ENCODE data around the gene UPK1A. TPM values are rescaled to one million over a fixed set of nuclear protein-coding genes. Genes with fewer than 3 reads are reported as not detected.

The UPK1A gene
- total and polyA plus RNA-seq, 9 of the 15 experiments (the other 6 are each of a cell fraction or from before 2014, with no cell fraction given) = 0.06 to 0.13 TPM; not detected in 7

DNA sequence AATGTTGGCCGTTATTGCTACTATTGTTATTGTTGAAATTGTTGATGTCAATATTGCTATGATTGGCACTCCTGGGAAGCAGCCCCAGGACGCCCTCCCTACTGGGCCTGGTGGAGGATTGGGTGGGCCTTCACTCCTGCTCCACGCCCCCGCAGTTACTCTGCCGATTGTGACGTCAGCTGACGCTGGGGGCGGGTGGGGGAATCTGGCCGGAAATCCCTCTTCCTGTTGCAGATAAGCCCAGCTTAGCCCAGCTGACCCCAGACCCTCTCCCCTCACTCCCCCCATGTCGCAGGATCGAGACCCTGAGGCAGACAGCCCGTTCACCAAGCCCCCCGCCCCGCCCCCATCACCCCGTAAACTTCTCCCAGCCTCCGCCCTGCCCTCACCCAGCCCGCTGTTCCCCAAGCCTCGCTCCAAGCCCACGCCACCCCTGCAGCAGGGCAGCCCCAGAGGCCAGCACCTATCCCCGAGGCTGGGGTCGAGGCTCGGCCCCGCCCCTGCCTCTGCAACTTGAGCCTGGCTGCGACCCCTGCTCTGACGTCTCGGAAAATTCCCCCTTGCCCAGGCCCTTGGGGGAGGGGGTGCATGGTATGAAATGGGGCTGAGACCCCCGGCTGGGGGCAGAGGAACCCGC lies 24.7 kb upstream of the UPK1A start, which contains the start of gene ETV2 (continued):
- TF ChIP-seq, protein P1, sequence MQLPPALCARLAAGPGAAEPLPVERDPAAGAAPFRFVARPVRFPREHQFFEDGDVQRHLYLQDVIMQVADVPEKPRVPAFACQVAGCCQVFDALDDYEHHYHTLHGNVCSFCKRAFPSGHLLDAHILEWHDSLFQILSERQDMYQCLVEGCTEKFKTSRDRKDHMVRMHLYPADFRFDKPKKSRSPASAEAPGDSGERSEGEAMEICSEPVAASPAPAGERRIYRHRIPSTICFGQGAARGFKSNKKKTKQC (CRISPR knock-in tag; IDR thresholded peaks at IDR 0.05) = no peak
- TF ChIP-seq, protein P2, sequence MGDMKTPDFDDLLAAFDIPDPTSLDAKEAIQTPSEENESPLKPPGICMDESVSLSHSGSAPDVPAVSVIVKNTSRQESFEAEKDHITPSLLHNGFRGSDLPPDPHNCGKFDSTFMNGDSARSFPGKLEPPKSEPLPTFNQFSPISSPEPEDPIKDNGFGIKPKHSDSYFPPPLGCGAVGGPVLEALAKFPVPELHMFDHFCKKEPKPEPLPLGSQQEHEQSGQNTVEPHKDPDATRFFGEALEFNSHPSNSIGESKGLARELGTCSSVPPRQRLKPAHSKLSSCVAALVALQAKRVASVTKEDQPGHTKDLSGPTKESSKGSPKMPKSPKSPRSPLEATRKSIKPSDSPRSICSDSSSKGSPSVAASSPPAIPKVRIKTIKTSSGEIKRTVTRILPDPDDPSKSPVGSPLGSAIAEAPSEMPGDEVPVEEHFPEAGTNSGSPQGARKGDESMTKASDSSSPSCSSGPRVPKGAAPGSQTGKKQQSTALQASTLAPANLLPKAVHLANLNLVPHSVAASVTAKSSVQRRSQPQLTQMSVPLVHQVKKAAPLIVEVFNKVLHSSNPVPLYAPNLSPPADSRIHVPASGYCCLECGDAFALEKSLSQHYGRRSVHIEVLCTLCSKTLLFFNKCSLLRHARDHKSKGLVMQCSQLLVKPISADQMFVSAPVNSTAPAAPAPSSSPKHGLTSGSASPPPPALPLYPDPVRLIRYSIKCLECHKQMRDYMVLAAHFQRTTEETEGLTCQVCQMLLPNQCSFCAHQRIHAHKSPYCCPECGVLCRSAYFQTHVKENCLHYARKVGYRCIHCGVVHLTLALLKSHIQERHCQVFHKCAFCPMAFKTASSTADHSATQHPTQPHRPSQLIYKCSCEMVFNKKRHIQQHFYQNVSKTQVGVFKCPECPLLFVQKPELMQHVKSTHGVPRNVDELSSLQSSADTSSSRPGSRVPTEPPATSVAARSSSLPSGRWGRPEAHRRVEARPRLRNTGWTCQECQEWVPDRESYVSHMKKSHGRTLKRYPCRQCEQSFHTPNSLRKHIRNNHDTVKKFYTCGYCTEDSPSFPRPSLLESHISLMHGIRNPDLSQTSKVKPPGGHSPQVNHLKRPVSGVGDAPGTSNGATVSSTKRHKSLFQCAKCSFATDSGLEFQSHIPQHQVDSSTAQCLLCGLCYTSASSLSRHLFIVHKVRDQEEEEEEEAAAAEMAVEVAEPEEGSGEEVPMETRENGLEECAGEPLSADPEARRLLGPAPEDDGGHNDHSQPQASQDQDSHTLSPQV (IDR thresholded peaks at IDR 0.05) = no peak; the same call in 1 of the 2 replicates
- no peak for TF ChIP-seq ZNF77 (CRISPR knock-in tag; IDR thresholded peaks at IDR 0.05)
- TF ChIP-seq ARHGAP35 (IDR thresholded peaks at IDR 0.05; ENCODE audit: partially characterized antibody) = no peak
- peak; percentile 98 for TF ChIP-seq ZBTB7A (IDR thresholded peaks at IDR 0.05; ENCODE audit: borderline replicate concordance, control insufficient read depth, low read depth, low read length)
- no peak for TF ChIP-seq SIN3A (IDR thresholded peaks at IDR 0.05; ENCODE audit: borderline replicate concordance in 2 of 2, control insufficient read depth in 1 of 2, low read depth in 2 of 2, low read length in 2 of 2)
- no peak for TF ChIP-seq ZNF699 (CRISPR knock-in tag; IDR thresholded peaks at IDR 0.05; ENCODE audit: insufficient replicate concordance)
- TF ChIP-seq, protein P3, sequence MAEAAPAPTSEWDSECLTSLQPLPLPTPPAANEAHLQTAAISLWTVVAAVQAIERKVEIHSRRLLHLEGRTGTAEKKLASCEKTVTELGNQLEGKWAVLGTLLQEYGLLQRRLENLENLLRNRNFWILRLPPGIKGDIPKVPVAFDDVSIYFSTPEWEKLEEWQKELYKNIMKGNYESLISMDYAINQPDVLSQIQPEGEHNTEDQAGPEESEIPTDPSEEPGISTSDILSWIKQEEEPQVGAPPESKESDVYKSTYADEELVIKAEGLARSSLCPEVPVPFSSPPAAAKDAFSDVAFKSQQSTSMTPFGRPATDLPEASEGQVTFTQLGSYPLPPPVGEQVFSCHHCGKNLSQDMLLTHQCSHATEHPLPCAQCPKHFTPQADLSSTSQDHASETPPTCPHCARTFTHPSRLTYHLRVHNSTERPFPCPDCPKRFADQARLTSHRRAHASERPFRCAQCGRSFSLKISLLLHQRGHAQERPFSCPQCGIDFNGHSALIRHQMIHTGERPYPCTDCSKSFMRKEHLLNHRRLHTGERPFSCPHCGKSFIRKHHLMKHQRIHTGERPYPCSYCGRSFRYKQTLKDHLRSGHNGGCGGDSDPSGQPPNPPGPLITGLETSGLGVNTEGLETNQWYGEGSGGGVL (CRISPR knock-in tag; IDR thresholded peaks at IDR 0.05) = no peak
- TF ChIP-seq RB1 (IDR thresholded peaks at IDR 0.05; ENCODE audit: low read depth) = no peak
- TF ChIP-seq, protein P4, sequence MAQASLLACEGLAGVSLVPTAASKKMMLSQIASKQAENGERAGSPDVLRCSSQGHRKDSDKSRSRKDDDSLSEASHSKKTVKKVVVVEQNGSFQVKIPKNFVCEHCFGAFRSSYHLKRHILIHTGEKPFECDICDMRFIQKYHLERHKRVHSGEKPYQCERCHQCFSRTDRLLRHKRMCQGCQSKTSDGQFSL (CRISPR knock-in tag; IDR thresholded peaks at IDR 0.05) = no peak
- TF ChIP-seq, protein P4 (tag; IDR thresholded peaks at IDR 0.05) = no peak
- no peak for TF ChIP-seq XRCC4 (IDR thresholded peaks at IDR 0.05; ENCODE audit: extremely low read depth, insufficient read depth, insufficient read length)
- no peak for TF ChIP-seq RBM22 (IDR thresholded peaks at IDR 0.05; ENCODE audit: low read depth, low read length, poor library complexity, severe bottlenecking)
- no peak for TF ChIP-seq SIX5 (IDR thresholded peaks at IDR 0.05; ENCODE audit: borderline replicate concordance in 1 of 2, insufficient read depth in 1 of 2, low read depth in 1 of 2, low read length in 2 of 2)
- TF ChIP-seq, protein P5, sequence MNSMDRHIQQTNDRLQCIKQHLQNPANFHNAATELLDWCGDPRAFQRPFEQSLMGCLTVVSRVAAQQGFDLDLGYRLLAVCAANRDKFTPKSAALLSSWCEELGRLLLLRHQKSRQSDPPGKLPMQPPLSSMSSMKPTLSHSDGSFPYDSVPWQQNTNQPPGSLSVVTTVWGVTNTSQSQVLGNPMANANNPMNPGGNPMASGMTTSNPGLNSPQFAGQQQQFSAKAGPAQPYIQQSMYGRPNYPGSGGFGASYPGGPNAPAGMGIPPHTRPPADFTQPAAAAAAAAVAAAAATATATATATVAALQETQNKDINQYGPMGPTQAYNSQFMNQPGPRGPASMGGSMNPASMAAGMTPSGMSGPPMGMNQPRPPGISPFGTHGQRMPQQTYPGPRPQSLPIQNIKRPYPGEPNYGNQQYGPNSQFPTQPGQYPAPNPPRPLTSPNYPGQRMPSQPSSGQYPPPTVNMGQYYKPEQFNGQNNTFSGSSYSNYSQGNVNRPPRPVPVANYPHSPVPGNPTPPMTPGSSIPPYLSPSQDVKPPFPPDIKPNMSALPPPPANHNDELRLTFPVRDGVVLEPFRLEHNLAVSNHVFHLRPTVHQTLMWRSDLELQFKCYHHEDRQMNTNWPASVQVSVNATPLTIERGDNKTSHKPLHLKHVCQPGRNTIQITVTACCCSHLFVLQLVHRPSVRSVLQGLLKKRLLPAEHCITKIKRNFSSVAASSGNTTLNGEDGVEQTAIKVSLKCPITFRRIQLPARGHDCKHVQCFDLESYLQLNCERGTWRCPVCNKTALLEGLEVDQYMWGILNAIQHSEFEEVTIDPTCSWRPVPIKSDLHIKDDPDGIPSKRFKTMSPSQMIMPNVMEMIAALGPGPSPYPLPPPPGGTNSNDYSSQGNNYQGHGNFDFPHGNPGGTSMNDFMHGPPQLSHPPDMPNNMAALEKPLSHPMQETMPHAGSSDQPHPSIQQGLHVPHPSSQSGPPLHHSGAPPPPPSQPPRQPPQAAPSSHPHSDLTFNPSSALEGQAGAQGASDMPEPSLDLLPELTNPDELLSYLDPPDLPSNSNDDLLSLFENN (IDR thresholded peaks at IDR 0.05; ENCODE audit: low read depth in 2 of 2, low read length in 2 of 2) = no peak

All from K562 (cell line).